HCT116 (cell line): ENCODE measurements around the gene PMEPA1. TPM values are rescaled to one million over a fixed set of nuclear protein-coding genes. Genes with fewer than 3 reads are reported as not detected.

ENCODE experiments used
- ATAC-seq: fragments of 200-7000 bp; cut with Tn5 transposase; 2 replicates; pipeline ENCODE4 v1.9.1; 2020; ENCODE audit warnings: mild to moderate bottlenecking, moderate library complexity
- BruUV-seq: library from RNA; stranded (reverse); fragments of 400-500 nt; replicated peaks from 2 replicates; lab custom pipeline; 2021; lab: Mats Ljungman, UMichigan
- CTCF ChIA-PET: fragments of 300-600 bp; sonication (Branson Sonifier 250); formaldehyde crosslinking; loops from one replicate; lab custom pipeline; 2021; ENCODE audit warnings: antibody characterized with exemption; lab: Charles Lee
- POLR2A ChIA-PET: fragments of 300-600, 350-600 bp; sonication (Branson Sonifier 250); formaldehyde crosslinking; loops from one replicate; lab custom pipeline; 2021; ENCODE audit warnings: antibody characterized with exemption; lab: Charles Lee
- RAD21 ChIA-PET, 2 experiments: fragments of 300-600 bp; sonication (Branson Sonifier 250); formaldehyde crosslinking; loops; one replicate each; lab custom pipeline; 2023; ENCODE audit warnings: low total read pairs in 2 of 2; ENCODE audit not compliant: uncharacterized antibody in 2 of 2, unreplicated experiment in 2 of 2, low non-redundant PET in 1 of 2; lab: Charles Lee
- DNase-seq: peaks from one replicate; pipeline ENCODE4 v3.0.0-alpha.2; 2010; ENCODE audit warnings: low read depth, low spot score
- H2AFZ ChIP-seq: fragments of 200-600 bp; shearing (Covaris generic), sonication (generic); 2 replicates; pipeline ENCODE4 v1.6.1; 2017; ENCODE audit warnings: low read depth, mixed run types, mixed read lengths, antibody characterized with exemption, low read length; ENCODE audit not compliant: poor library complexity, severe bottlenecking
- H3K27ac ChIP-seq: 2 replicates; pipeline ENCODE4 v1.5.1; 2012; ENCODE audit warnings: low read depth, low read length
- H3K27me3 ChIP-seq: fragments of 200-600 bp; sonication (generic); 2 replicates; pipeline ENCODE4 v1.6.1; 2016; ENCODE audit warnings: mixed run types, low read length, mixed read lengths; ENCODE audit not compliant: insufficient read depth
- H3K36me3 ChIP-seq, 2 experiments: fragments of 200-500 bp in 1 of 2; fragments of 200-600 bp in 1 of 2; sonication (Bioruptor generic) in 1 of 2; sonication (generic) in 1 of 2; 2 replicates each; pipeline versions ENCODE4 v1.5.1 to v1.6.1; 2014 to 2016; ENCODE audit warnings: low read length in 2 of 2, inconsistent platforms in 1 of 2, mixed read lengths in 1 of 2, mixed run types in 1 of 2; ENCODE audit not compliant: insufficient read depth in 2 of 2, control insufficient read depth in 1 of 2
- H3K4me1 ChIP-seq, 2 experiments: fragments of 200-600 bp in 1 of 2; sonication (generic) in 1 of 2; 2 replicates each; pipeline versions ENCODE4 v1.5.1 to v1.6.1; 2012 to 2017; ENCODE audit warnings: low read length in 2 of 2, inconsistent platforms in 1 of 2, mild to moderate bottlenecking in 1 of 2, mixed read lengths in 1 of 2, mixed run types in 1 of 2, moderate library complexity in 1 of 2; ENCODE audit not compliant: insufficient read depth in 2 of 2, control insufficient read depth in 1 of 2
- H3K4me2 ChIP-seq: fragments of 200-600 bp; sonication (generic); 2 replicates; pipeline ENCODE4 v1.6.1; 2017; ENCODE audit warnings: mixed run types, low read length, mixed read lengths
- H3K4me3 ChIP-seq, 2 experiments: fragments of 200-600 bp in 1 of 2; sonication (generic) in 1 of 2; replicated peaks in 1 of 2; 2 replicates each; pipeline ENCODE4 v1.5.1; 2011 to 2016; ENCODE audit warnings: low read length in 2 of 2, control low read depth in 1 of 2, low read depth in 1 of 2, mild to moderate bottlenecking in 1 of 2, mixed read lengths in 1 of 2, mixed run types in 1 of 2
- H3K79me2 ChIP-seq: fragments of 200-600 bp; sonication (generic); 2 replicates; pipeline ENCODE4 v1.6.1; 2017; ENCODE audit warnings: mild to moderate bottlenecking, mixed run types, low read length, moderate library complexity, mixed read lengths; ENCODE audit not compliant: insufficient read depth
- H3K9ac ChIP-seq: fragments of 200-600 bp; sonication (generic); 2 replicates; pipeline ENCODE4 v1.6.1; 2016; ENCODE audit warnings: low read length, mixed read lengths
- H3K9me2 ChIP-seq: fragments of 200-600 bp; sonication (generic), shearing (Covaris generic); 2 replicates; pipeline ENCODE4 v1.6.1; 2017; ENCODE audit warnings: mixed run types, mild to moderate bottlenecking, moderate library complexity; ENCODE audit not compliant: insufficient read depth
- H3K9me3 ChIP-seq, 2 experiments: fragments of 200-500 bp in 1 of 2; fragments of 200-600 bp in 1 of 2; sonication (Bioruptor generic) in 1 of 2; sonication (generic) in 1 of 2; 2 replicates each; pipeline ENCODE4 v1.6.1; 2014 to 2017; ENCODE audit warnings: low read length in 2 of 2, mixed read lengths in 2 of 2, inconsistent platforms in 1 of 2, low read depth in 1 of 2, mild to moderate bottlenecking in 1 of 2, mixed run types in 1 of 2, moderate library complexity in 1 of 2; ENCODE audit not compliant: control insufficient read depth in 1 of 2, insufficient read depth in 1 of 2
- H4K20me1 ChIP-seq: fragments of 200-600 bp; sonication (generic), shearing (Covaris generic); 2 replicates; pipeline ENCODE4 v1.6.1; 2017; ENCODE audit warnings: mixed run types, mild to moderate bottlenecking, moderate library complexity; ENCODE audit not compliant: insufficient read depth
- ELF1 ChIP-seq: IDR thresholded peaks from 2 replicates; pipeline ENCODE4 v1.6.1; 2012; ENCODE audit warnings: low read depth, borderline replicate concordance
- EZH2 ChIP-seq: fragments of 200-600 bp; sonication (generic); IDR thresholded peaks from 2 replicates; pipeline ENCODE4 v1.6.1; 2017; ENCODE audit warnings: antibody characterized with exemption, mixed run types
- POLR2AphosphoS5 ChIP-seq: IDR thresholded peaks from 2 replicates; pipeline ENCODE4 v1.6.1; 2011; ENCODE audit warnings: mild to moderate bottlenecking, low read depth, low read length, moderate library complexity
- RAD21 ChIP-seq: IDR thresholded peaks from 2 replicates; pipeline ENCODE4 v1.6.1; 2012; ENCODE audit warnings: low read depth, mild to moderate bottlenecking
- intact Hi-C: fragments of 100-400 bp; cut with micrococcal nuclease; formaldehyde crosslinking; loops from 2 replicates; pipeline ENCODE4 v1.10.0; 2022
- total RNA-seq: library from RNA; stranded (reverse); gene quantifications from one replicate; pipeline ENCODE4 v1.2.1, GENCODE V29; 2021; ENCODE audit not compliant: unreplicated experiment
- TF ChIP-seq, protein P1 (sequence below): IDR thresholded peaks from 2 replicates; pipeline ENCODE4 v1.6.1; 2012; ENCODE audit warnings: low read depth
- TF ChIP-seq, protein P2 (sequence below): IDR thresholded peaks from 2 replicates; pipeline ENCODE4 v1.6.1; 2012

Gene PMEPA1
- total RNA-seq, 1 experiment from 2014 or later: 0.64 TPM

DNA sequence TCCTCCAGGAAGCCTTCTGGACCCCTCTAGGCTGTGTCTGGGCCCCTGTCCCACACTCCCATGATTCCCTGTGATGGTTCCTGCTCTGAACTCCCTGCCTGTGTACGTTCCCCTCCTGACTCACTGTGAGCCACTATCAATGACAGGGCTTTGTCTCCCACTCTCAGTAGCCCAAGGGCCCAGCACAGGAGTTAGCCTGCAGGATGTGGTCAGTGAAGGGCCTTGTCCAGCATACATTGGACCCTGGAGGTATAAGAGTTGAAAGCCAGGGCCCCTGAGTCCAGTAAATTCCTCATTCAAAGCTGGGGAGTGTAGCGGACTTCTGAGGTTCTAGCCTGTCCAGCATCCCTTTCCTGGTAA is 108.6 kb downstream of the PMEPA1 start:
- H3K79me2 ChIP-seq: no peaks in the 10 kb centered on the region
- no peak overlapping the region for H3K4me2 ChIP-seq
- H2AFZ ChIP-seq: no peak overlapping the region
- no peaks in the 10 kb centered on the region for H3K9me2 ChIP-seq
- H3K4me1 ChIP-seq: peaks cover 0 to 7% of the 10 kb centered on the region in 2 experiments; a peak in 1 of 4 replicates
- no peaks in the 10 kb centered on the region for H4K20me1 ChIP-seq
- H3K36me3 ChIP-seq: no peaks in the 10 kb centered on the region
- intact Hi-C loops: no loop called here
- DNase-seq (no peak), ATAC-seq (no peak)
- H3K9me3 ChIP-seq: no peaks in the 10 kb centered on the region
- ChIA-PET RAD21 (no interaction called here), POLR2A (no interaction called here), CTCF (interaction anchor here (1.3 kb wide), 1 partner anchor 21 kb away, joined by 3 read pairs; no protein-coding TSS in a partner anchor)
- TF ChIP-seq RAD21: no peak
- TF ChIP-seq POLR2AphosphoS5: no peak
- H3K27me3 ChIP-seq: no peaks in the 10 kb centered on the region
- H3K9ac ChIP-seq: no peak overlapping the region
- no TSS peak for BruUV-seq
- no peak overlapping the region for H3K4me3 ChIP-seq
- H3K27ac ChIP-seq: no peak overlapping the region

DNA sequence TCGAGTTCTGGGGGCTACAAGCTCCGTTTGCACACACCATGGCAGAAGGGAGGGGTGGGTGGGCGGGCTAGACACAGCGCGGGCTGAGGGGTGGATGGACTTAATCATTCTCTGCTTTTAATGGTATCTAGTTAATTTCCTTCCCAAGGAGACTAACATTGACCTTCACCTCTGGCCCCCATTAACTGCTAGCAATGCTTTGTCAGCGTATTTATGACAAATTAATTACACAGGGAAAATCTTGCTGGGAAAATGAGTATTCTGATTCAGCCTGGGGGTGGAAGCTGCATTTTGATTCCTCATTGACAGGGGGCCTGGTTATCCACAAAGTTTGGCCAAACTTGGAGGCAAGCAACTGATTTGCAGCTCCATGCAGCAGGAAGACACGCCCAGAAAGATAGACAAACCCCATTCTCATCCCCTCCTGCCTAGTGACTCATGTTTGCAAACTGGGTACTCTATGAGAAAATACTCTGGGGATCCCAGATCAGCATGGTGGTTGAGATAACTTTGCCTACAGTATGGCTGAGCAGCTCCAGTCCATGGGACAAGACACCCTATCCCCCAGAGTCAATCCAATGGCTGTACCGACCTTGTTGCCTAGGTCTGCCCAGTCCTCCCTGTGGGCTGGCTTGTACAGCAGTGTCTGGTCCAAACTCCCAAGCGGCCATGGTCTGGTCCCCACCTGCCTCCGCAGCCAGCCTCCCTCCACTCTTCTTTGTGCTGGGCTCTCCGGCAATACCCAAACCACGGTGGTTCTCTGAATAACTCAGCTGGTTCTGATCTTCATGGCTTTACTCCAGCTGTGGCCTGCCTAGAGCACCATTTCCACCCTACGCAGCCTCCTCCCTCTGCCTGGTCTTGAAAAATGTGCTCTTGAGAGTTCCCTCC is 109.2 kb downstream of the PMEPA1 start:
- H3K4me2 ChIP-seq: no peak overlapping the region
- ATAC-seq (no peak), DNase-seq (no peak)
- H3K9ac ChIP-seq: no peak overlapping the region
- RAD21 ChIA-PET: interaction anchor here in 1 of 2 experiments (0.6 kb wide), 1 partner anchor 479 kb away, joined by 3 read pairs; no protein-coding TSS in a partner anchor
- no peaks in the 10 kb centered on the region for H3K36me3 ChIP-seq
- H3K27me3 ChIP-seq: no peaks in the 10 kb centered on the region
- no peaks in the 10 kb centered on the region for H4K20me1 ChIP-seq
- POLR2A ChIA-PET: no interaction called here
- CTCF ChIA-PET: no interaction called here
- TF ChIP-seq, protein P1, sequence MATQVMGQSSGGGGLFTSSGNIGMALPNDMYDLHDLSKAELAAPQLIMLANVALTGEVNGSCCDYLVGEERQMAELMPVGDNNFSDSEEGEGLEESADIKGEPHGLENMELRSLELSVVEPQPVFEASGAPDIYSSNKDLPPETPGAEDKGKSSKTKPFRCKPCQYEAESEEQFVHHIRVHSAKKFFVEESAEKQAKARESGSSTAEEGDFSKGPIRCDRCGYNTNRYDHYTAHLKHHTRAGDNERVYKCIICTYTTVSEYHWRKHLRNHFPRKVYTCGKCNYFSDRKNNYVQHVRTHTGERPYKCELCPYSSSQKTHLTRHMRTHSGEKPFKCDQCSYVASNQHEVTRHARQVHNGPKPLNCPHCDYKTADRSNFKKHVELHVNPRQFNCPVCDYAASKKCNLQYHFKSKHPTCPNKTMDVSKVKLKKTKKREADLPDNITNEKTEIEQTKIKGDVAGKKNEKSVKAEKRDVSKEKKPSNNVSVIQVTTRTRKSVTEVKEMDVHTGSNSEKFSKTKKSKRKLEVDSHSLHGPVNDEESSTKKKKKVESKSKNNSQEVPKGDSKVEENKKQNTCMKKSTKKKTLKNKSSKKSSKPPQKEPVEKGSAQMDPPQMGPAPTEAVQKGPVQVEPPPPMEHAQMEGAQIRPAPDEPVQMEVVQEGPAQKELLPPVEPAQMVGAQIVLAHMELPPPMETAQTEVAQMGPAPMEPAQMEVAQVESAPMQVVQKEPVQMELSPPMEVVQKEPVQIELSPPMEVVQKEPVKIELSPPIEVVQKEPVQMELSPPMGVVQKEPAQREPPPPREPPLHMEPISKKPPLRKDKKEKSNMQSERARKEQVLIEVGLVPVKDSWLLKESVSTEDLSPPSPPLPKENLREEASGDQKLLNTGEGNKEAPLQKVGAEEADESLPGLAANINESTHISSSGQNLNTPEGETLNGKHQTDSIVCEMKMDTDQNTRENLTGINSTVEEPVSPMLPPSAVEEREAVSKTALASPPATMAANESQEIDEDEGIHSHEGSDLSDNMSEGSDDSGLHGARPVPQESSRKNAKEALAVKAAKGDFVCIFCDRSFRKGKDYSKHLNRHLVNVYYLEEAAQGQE: no peak
- TF ChIP-seq RAD21 (no peak), ELF1 (no peak), POLR2AphosphoS5 (no peak), EZH2 (no peak)
- TF ChIP-seq, protein P2, sequence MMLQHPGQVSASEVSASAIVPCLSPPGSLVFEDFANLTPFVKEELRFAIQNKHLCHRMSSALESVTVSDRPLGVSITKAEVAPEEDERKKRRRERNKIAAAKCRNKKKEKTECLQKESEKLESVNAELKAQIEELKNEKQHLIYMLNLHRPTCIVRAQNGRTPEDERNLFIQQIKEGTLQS: no peak
- H3K4me1 ChIP-seq: peaks cover 0 to 7% of the 10 kb centered on the region in 2 experiments; a peak in 1 of 4 replicates
- H3K27ac ChIP-seq: no peak overlapping the region
- H3K9me3 ChIP-seq: no peaks in the 10 kb centered on the region
- intact Hi-C loops: no loop called here
- BruUV-seq: no TSS peak
- H3K9me2 ChIP-seq: no peaks in the 10 kb centered on the region
- no peak overlapping the region for H3K4me3 ChIP-seq
- no peak overlapping the region for H2AFZ ChIP-seq
- no peaks in the 10 kb centered on the region for H3K79me2 ChIP-seq
